VCaP (cell line): Measurements from ENCODE around the gene AMH.

Experiments used
- H3K27ac ChIP-seq: fragments of 450-650 bp; 2 replicates; pipeline ENCODE4 v1.5.1; 2017
- TF ChIP-seq, protein P1 (sequence below): fragments of 450-650 bp; conservative IDR thresholded peaks from 2 replicates; pipeline ENCODE4 v1.5.1; 2017; ENCODE audit warnings: mild to moderate bottlenecking, moderate library complexity

The AMH gene

DNA sequence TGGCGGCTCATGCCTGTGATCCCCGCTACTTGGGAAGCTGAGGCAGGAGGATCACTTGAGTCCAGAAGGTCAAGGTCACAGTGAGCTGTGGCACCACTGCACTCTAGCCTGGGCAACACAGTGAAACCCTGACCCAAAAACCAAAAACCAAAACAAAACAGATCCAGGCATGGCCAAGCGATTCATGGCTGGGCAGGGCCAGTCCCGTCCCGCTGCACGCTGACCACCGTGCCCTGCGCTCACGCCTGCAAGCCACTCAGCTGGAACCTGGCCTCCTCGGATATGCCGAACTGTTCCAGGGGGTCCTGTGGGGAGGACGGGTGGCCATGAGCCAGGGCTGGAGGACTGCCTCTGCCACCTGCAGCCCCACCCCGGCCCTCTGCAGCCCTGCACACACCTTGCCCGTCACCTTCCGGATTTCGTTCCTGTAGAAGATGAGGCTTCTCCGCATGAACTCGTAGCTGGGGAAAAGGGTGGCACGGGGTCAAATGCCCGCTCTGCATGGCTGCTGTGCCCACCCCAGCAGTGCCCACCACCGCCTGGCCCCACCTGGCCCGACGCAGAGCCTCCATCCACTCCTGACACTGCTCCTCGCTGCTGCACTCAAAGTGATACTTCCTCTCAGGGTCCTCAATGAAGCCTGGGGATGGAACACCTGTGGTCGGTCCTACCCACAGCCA is 15.4 kb upstream of the AMH start:
- TF ChIP-seq, protein P1, sequence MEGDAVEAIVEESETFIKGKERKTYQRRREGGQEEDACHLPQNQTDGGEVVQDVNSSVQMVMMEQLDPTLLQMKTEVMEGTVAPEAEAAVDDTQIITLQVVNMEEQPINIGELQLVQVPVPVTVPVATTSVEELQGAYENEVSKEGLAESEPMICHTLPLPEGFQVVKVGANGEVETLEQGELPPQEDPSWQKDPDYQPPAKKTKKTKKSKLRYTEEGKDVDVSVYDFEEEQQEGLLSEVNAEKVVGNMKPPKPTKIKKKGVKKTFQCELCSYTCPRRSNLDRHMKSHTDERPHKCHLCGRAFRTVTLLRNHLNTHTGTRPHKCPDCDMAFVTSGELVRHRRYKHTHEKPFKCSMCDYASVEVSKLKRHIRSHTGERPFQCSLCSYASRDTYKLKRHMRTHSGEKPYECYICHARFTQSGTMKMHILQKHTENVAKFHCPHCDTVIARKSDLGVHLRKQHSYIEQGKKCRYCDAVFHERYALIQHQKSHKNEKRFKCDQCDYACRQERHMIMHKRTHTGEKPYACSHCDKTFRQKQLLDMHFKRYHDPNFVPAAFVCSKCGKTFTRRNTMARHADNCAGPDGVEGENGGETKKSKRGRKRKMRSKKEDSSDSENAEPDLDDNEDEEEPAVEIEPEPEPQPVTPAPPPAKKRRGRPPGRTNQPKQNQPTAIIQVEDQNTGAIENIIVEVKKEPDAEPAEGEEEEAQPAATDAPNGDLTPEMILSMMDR, result no peak
- H3K27ac ChIP-seq, result no peak overlapping the region; the same call in 1 of the 2 replicates

DNA sequence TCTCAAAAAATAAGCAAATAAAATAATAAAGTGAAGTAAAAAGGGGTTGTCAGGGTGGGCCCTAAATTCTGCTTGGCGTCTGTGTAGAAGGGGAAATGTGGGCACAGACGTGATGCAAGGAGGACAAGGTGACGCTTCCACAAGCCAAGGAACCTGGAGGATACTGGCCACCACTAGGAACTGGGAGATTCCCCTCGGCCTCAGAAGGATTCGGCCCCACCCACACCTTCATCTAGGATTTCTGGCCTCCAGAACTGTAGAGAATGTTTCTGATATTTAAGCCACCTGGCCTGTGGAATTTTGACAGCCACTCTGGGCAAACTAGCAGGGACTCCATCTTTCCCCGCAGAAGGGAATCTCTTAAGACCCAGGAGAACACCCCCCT is 14.1 kb upstream of the AMH start:
- peak overlapping the region; percentile 99 for H3K27ac ChIP-seq
- TF ChIP-seq, protein P1, result no peak

DNA sequence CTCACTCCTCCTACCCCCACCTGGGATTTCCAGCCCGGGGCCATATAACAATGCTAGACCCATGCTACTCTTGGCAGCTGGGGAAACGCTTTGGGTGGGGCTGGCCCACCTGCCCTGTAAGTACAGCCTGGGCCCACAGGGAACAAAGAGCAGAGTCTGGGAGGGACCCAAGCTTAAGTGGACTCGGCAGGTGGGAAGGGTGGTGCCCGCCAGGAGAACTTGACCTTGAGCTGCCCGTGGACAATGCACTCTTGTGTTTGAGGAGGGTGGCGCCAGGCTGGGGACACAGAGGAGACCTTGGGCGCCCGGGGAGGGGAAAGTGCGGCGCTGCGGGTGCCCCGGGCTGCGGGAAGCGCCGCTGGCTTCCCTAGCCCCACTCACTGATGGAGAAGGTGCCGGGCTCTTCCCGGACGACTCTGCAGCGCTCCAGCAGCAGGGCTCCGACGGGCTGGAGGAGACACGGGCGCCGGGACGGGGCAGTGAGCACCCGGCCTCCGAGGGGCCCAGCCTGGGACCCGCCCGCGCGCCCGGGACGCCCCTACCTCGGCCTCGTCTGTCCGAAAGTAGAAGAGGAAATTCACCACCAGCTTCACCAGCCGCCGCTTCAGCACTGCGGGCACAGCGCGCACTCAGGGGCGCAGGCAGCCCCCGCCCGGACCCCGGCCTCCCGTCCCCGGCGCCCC is 13.6 kb upstream of the AMH start:
- H3K27ac ChIP-seq, result peak overlapping the region; percentile 99
- TF ChIP-seq, protein P1, result no peak

DNA sequence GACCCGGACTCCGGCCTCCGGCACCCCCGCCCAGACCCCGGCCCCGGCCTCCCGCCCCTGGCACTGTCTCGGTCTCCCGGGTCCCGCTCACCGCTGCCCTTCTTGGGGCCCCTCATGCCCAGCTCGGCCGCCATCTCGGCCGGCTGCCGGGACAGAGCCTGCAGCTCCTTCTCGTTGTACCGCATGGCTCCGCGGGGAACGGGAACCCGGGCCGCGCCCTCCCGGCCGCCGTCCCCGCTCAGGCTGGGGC is 13.1 kb upstream of the AMH start:
- TF ChIP-seq, protein P1, result no peak
- peak overlapping the region; percentile 99 for H3K27ac ChIP-seq

DNA sequence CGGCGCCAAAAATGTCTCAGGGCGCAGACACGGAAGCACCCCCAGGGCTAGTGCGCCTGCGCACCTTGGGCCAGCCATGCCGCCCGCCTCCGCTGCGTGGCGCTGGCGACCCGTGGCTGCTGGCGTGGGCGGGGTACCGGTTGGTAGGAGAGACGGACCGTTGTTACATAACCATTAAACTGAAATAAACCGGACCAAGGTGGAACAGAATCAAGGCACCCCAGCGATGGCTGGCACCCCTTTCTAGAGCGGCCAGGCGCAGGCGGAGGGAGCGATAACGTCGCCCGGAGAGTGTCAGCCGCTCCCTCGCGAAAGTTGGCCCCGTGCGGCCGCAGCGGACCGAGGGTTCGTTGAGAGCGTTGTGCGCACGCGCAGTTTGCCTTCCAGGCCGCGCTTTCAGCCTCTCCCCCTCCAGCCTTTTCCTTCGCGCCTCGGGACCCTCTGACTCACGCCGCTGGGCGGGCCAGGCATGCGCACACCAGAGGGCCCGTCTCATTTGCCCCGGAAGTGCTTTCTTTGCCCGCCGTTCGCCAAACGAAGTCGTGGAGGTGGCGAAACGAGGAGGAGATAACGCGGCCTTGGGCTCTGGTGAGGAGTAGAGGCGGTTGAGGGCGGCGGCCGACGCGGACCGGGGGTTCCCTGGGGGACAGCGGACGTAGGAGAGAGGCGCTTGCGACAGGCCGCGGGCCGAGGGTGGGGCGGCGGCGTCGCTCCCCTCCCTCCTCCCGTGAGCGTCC is 12.6 kb upstream of the AMH start, which contains the start of the genes PLEKHJ1 and SF3A2:
PLEKHJ1 (minus strand) TSS at position 16 of the 737 bp plus-strand sequence. CDS start 81 bp downstream, outside the sequence.
SF3A2 (plus strand) TSS at position 511 of the 737 bp plus-strand sequence. CDS start 6,595 bp downstream, outside the sequence.
- TF ChIP-seq, protein P1, result peak; percentile 99
- H3K27ac ChIP-seq, result peak within 1 kb of the TSS; percentile 99

DNA sequence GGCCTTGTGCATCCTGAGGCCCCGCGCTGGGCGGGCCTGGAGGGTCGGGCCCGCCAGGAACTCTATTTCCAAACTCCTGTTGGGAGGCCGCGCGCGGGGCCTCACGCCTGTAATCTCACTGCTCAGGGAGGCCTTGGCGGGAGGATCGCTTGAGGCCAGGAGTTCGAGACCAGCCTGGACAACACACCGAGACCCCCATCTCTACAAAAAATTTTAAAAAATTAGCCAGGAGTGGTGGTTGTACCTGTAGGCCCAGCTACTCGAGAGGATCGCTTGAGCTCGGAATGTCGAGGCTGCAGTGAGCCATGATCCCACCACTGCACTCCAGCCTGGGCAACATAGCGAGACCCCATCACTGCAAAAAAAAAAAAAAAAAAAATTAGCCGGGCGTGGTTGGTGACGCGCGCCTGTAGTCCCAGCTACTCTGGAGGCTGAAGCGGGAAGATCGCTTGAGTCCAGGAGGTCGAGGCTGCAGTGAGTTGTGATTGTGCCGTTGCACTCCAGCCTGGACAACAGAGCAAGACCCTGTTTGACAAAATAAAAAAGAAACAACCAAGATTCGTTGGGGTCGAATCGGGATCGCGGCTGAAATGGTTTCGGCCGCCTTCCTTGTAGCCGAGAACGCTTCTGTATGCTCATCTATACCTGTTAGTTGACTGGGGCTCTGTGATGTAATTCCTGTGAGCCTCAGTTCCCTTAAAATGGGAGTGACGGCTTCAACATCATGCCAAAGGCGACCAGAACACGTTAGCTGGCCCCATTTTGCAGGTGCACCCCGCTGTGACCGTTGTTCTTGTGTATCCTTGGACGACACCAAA is 11.9 kb upstream of the AMH start:
- peak overlapping the region; percentile 99 for H3K27ac ChIP-seq
- TF ChIP-seq, protein P1, result no peak

DNA sequence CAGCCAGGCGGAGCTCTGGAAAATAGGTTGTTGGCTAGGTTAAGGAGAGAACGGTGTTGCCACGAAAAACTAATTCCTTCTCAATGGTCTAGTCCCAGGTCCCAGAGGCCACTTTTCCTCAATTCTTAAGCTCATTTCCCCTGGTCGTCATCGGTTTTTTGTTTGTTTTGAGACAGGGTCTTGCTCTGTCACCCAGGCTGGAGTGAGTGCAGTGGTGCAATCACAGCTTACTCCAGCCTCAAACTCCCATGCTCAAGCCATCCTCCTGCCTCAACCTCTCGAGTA is 11.3 kb upstream of the AMH start:
- peak overlapping the region; percentile 99 for H3K27ac ChIP-seq
- TF ChIP-seq, protein P1, result no peak
